ENCODE measurements around the gene ATP8B1. TPM values are rescaled to one million over a fixed set of nuclear protein-coding genes. Genes with fewer than 3 reads are reported as not detected.

ATP8B1 gene
- total RNA-seq, 1 donor from 2014 or later: 66.7 TPM

- H3K27ac Mint-ChIP-seq (ENCODE audit: unreplicated experiment): no peak overlapping the region
- TF ChIP-seq CTCF (IDR thresholded peaks at IDR 0.05; ENCODE audit: unreplicated experiment): no peak
- H3K4me1 Mint-ChIP-seq (ENCODE audit: unreplicated experiment): peaks cover 5% of the 10 kb centered on the region
- peaks cover 9% of the 10 kb centered on the region for H3K36me3 Mint-ChIP-seq (ENCODE audit: low read depth, unreplicated experiment)
- H3K9me3 Mint-ChIP-seq (ENCODE audit: unreplicated experiment): no peaks in the 10 kb centered on the region
- peaks cover 6% of the 10 kb centered on the region for H3K27me3 Mint-ChIP-seq (ENCODE audit: unreplicated experiment)
- H3K4me3 Mint-ChIP-seq (ENCODE audit: unreplicated experiment): no peak overlapping the region
- no peak for DNase-seq (ENCODE audit: low spot score)
Observed at GRCh38 chr18:57619876-57620275, 183.2 kb downstream of the ATP8B1 start.

- peaks cover 11% of the 10 kb centered on the region for H3K36me3 Mint-ChIP-seq (ENCODE audit: low read depth, unreplicated experiment)
- no peak for DNase-seq (ENCODE audit: low spot score)
- no peak for TF ChIP-seq CTCF (IDR thresholded peaks at IDR 0.05; ENCODE audit: unreplicated experiment)
- no peak overlapping the region for H3K27ac Mint-ChIP-seq (ENCODE audit: unreplicated experiment)
- H3K4me1 Mint-ChIP-seq (ENCODE audit: unreplicated experiment): peaks cover 5% of the 10 kb centered on the region
- H3K9me3 Mint-ChIP-seq (ENCODE audit: unreplicated experiment): no peaks in the 10 kb centered on the region
- H3K4me3 Mint-ChIP-seq (ENCODE audit: unreplicated experiment): no peak overlapping the region
- peaks cover 6% of the 10 kb centered on the region for H3K27me3 Mint-ChIP-seq (ENCODE audit: unreplicated experiment)
Observed at GRCh38 chr18:57618910-57619309, 184.2 kb downstream of the ATP8B1 start.

- Mint-ChIP-seq H3K36me3 (ENCODE audit: low read depth, unreplicated experiment) (peaks cover 43% of the 10 kb centered on the region), H3K9me3 (ENCODE audit: unreplicated experiment) (no peaks in the 10 kb centered on the region), H3K27me3 (ENCODE audit: unreplicated experiment) (no peaks in the 10 kb centered on the region), H3K4me3 (ENCODE audit: unreplicated experiment) (no peak overlapping the region), H3K4me1 (ENCODE audit: unreplicated experiment) (no peaks in the 10 kb centered on the region), H3K27ac (ENCODE audit: unreplicated experiment) (peak overlapping the region; percentile 30)
- no peak for TF ChIP-seq CTCF (IDR thresholded peaks at IDR 0.05; ENCODE audit: unreplicated experiment)
- no peak for DNase-seq (ENCODE audit: low spot score)
Observed at GRCh38 chr18:57603871-57604270, 199.2 kb downstream of the ATP8B1 start.

Other genes starting within 250 kb of the ATP8B1 start
- gene FECH, start 216.6 kb downstream of the ATP8B1 start, total RNA-seq (ENCODE audit: unreplicated experiment): 51.6 TPM
- 101 TPM for gene NARS1, start 181.5 kb downstream of the ATP8B1 start, total RNA-seq (ENCODE audit: unreplicated experiment)
- gene NEDD4L, start 240.9 kb upstream of the ATP8B1 start, total RNA-seq (ENCODE audit: unreplicated experiment): 42.8 TPM